Fibroblast of skin of left quadriceps (primary cell): ENCODE results near the gene PGAM4.
"Not testable (repeated sequence)": the region's sequence is repeated elsewhere in the genome, so short reads cannot be mapped to it uniquely, and the experiment has no call there.

Experiments
- DNase-seq, 2 experiments: peaks; one replicate each; pipeline ENCODE4 v3.0.0-alpha.2; 2013; ENCODE audit warnings: low read depth in 2 of 2

PGAM4 gene

DNA sequence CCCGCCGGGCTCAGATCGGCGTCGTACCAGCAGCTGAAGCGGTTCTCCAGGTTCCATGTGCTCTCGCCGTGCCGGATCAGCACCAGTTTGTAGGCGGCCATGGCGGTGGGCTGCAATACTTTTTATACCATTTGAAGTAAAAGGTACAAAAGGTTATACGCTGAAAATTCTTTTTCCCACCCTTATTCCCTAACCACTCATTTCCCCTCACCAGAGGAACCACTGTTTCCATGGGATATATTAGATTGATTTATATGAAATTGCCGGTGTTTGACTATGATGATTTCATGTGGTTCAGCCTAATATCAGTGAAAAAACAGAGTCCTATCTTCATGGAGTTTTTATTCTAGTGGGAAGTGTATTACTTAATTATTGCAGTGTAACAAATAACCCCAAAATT is at the start of gene PGAM4:
PGAM4 (minus strand) TSS at position 101 of the 400 bp plus-strand sequence; CDS start at position 101, 0 bp downstream.
- DNase-seq, result no peak

DNA sequence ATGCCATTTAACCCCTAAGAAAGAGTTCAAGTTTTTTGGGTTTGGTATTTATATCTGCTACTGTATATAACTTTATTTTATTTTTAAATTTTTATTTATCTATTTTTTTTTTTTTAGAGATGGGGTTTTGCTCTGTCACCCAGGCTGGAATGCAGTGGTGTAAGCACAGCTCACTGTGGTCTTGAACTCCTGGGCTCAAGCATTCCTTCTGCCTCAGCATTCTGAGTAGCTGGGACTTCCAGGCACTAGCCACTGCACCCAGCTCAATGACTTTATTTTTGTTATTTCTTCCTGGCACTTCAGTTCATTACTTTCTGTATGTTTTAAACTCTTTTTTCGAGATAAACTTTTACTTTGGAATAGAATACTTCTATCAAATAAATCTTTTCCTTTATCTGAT is 42.4 kb upstream of the PGAM4 start:
- no peak for DNase-seq

DNA sequence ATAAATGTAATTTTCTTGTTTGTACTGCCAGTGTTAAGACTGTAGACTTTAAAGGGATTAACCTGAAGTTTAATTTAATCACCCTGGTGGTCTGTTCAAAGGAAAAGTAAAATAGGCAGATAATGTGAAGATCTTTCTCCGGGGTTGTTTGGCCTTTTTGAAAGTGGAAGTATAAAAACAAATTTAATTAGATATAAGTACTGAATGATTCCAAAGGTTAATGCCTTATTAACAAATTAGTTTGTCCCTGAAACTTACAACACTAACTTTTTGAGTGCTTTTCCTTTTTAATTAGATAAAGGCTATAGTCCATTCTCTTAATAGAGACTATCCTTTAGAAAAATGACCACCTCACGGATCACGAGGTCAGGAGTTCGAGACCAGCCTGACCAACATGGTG is 10.4 kb upstream of the PGAM4 start:
- no peak for DNase-seq

DNA sequence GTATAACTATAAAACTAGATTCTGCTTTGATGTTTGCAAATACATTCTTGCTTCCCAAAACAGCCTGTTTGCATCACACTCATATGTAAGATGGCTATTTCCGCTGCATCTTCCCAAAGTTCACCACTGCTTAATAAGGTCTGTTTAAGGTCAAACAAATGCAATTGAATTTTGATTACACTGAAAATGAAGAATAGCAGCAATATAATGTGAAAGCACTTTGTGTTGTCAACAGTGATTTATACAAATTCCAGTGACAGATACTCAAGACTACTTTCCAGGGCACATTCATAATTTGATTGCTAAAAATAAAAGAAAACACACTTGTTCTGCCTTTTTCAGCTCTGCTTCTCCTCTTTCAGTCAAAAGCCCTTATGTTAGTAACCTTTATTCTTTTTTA is 8.1 kb upstream of the PGAM4 start:
- no peak for DNase-seq

DNA sequence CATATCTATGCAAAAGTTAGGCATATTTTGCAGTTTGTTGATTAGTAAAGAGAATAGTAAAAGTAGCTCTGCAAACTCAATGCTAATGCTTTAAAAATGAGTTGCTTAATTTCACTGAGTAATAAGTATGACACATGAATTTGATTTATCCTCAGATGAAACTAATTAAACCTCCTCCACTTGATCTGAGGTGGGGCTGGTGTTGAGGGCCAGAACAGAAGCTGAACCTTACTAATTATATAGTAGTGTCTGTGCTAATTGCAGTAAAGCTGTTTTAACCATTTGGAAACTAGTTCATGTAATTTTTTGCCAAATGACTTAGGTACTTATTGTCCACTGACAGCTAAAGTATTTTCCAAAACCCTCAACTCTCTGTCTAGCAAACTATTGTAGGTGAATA is 7.7 kb upstream of the PGAM4 start:
- no peak for DNase-seq

DNA sequence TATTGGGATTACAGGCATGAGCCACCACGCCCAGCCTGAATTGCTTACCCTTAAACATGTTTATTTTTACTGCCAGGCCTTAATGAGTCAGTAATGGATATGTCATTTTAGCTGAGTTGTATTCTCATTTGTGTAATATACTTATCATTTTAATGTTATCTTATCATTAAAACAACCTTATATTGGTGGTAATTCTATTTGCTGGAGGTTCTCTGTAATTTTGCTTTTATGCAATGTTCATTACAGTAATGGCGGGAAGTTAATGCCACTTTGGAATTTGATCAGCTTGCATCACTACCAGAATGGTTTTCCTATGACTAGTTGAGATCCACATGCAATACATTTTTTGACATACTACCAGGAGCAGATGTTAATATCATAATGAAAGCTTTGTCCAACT is 6.3 kb upstream of the PGAM4 start:
- no peak for DNase-seq

DNA sequence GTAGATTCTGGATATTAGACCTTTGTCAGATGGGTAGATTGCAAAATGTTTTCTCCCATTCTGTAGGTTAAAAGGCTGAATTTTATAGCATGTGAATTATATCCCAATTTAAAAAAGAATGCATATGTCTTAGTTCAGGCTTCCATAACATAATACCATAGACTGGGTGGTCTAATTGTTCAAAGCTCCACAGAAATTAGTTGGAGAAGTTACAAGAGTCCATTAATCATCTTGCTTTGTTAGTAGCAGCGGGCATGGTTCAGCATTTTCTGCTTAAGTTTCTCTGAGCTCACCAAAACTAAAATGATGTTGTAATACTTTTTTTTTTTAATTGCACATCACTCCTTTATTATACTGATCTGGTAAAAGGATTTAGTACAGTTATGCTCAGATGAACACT is 1.8 kb downstream of the PGAM4 start:
- peak; percentile 17 to 36 for DNase-seq

DNA sequence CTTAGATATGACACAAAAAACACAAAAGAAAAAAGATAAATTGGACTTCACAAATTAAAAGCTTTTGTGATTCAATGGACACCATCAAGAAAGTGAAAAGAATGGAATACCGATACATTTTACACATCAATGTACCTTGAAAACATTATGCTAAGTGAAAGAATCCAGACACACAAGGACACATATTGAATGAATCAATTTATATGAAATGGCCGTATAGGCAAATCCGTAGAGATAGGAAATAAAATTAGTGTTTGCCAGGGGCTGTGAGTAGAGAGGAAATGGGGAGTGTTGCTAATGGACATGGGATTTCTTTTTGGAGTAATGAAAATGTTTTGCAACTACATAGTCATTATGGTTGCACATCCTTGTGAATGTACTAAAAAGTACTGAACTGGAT is 3.1 kb downstream of the PGAM4 start:
- DNase-seq, result no peak

DNA sequence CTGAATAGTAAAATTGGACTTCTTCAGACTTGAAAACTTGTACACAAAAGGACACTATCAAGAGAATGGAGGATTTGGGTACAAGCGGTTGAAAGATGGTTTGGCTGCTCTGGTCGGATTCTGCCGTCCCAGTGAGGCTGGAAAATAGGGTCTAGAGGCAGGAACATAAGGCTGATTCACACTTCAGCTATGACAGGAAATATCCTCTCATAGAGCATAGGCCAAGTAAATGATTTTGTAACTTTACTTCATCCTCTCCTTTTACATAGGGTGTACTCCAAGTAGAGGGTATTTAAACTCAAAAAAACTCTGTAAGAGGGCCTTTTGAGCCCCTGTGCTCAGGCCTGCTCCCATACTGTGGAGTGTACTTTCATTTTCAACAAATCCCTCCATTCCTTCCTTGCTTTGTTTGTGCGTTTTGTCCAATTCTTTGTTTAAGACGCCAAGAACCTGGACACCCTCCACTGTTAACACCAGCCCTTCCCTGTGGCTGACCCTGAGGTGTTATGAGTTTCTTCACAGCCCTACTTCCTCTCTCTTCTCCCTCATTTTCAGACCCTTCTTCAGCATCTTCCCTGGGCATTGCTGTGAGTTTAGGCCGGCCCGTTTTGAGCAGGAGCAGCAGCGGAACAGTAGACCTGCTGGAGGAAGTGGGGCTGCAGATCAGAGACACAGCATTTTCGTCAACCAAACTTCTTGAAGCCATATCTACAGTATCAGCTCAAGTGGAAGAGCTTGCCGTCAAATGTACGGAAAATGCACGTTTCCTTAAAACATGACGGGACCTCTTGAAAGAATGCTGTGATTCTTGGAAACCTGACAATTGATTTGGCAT is 7.2 kb downstream of the PGAM4 start:
- no peak for DNase-seq

DNA sequence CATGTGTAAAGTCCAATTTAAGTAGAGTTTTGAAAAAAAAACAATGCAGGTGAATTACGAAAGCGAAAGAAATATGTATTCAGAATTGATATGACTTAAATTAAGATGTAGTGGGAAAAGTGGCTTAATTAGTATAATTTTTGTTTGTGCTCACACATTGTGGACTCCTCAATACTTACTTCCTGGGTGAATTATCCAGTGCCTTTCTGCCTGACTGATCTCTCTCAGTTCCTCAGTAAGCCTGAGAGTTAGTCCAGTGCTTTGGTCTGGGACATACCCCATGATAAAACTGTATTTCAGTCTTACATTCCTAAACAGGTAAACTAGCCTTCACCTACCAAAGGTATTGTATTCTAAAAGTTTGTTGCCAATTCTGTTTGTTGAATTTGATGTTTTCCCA is 8.4 kb downstream of the PGAM4 start:
- DNase-seq, result no peak

DNA sequence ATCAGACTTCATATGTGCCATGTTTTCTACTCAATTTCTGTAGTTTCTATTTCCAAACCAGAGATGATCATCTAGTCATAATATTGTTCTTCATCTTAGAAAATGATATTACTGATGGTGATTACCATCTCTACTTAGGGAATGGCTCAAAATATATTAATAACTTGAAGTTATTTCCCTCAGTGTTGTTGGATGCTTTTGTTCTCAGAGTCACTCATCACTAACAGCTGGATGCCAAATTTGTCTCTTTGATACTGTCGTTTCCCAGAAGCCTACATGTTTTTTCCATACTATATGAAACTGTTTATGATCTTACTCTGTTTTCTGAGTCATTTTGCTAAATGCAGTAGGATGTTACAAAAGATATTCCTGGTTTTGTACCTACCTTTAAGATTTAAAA is 8.9 kb downstream of the PGAM4 start:
- no peak for DNase-seq

DNA sequence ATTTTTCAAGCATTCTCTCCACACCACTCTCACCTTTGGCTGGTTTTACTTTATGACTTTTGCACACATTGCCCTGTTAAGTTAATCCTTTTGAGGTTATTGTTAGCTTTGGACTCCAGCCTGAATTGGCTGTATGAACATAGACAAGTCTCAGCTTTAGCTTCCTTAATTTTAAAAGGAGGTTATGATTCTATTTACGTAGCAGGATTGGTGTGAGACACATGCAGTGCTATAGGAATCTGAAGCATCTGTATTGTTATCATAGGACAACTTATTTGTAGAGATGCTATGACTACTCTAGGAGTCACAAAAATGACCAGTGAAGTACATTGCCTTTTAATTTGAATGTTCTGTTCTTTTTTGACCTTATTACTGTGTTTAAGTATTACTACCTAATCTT is 15.7 kb downstream of the PGAM4 start:
- DNase-seq, result no peak

DNA sequence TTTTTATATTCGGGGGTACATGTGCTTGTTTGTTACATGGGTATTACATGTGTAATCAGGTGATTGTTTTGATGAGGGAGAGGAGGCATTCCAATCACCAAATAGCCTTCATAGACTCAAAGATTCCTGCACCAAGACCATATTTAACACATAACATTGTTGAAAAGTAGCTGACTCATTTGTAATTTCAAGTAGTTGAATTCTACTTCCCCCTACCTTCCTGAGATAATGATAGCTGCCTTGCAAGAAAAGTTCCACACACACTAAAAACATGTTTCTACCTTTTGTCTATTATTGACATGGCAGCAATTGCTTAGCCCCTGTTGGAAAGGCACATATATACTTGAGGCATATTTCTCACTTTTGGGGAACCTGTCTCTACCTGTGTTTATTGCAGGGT is 16.1 kb downstream of the PGAM4 start:
- no peak for DNase-seq

DNA sequence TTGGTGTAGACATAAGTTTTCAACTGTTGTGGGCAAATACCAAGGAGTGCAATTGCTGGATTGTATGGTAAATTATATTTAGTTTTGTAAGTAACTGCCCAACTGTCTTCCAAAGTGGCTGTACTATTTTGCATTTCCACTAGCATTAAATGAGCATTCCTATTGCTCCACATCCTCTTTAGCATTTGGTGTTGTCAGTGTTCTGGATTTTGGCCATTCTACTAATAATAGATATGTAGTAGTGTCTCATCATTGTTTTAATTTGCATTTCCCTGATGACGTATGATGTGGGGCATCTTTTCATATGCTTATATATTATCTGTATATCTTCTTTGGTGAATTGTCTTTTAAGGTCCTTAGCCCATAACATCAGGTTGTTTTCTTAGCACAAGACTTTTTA is 17.3 kb downstream of the PGAM4 start:
- no peak for DNase-seq

DNA sequence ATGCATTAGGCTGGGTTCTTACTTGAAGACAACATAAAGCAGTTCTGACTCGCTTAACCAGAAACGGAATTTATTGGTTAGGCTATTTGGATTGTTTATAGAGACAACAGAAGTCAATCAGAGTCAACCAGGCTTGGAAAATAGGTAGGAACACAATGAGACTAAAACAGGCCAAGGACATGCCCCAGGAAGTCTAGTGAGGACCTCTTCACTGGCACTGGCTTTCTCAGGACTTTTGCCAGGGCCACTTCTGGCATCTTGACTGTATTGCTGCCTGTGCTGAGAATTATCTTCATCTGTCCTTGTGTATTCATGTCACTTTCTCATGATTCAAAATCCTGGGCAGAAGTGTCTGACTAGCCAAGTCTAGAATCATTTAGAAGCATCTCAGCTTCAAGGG is 19.6 kb downstream of the PGAM4 start:
- DNase-seq, result no peak

DNA sequence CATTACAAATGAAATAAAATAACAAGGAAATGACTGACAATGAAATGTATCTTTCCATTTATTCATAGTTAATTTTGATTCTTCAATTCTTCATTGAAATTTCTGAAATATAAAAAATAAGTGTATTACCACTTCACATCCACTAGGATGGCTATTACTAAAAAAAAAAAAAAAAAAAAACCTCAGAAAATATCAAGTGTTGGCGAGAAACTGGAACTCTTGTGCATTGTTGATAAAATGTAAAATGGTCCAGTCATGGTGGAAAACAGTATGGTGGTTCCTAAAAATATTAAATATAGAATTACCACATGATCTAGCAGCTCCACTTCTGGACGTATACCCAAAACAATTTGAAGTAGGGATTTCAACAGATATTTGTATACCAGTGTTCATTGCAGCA is 22.9 kb downstream of the PGAM4 start:
- no peak for DNase-seq

DNA sequence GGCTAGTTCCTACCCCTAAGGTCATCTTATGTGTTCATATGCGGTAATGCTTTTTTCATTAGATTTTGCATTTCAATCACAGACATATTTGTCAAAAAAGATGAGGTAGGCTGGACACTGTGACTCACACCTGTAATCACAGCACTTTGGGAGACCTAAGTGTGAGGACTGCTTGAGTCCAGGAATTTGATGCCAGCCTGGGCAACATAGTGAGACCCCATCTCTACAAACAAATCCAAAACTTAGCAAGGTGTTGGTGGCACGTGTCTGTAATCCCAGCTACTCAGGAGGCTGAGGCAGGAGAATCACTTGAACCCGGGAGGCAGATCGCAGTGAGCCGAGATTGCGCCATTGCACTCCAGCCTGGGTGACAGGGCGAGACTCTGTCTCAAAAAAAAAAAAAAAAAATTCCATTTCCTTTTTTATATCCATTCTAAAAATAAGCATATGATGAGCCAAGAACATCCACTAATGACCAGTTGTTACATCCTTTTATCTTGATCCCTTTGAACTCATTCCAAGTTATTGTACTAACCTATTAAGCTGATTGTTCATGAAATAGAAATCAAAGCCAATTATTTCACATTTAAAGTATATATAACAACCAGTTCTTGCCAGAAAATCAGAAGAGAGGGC is 23.4 kb downstream of the PGAM4 start:
- no peak for DNase-seq

DNA sequence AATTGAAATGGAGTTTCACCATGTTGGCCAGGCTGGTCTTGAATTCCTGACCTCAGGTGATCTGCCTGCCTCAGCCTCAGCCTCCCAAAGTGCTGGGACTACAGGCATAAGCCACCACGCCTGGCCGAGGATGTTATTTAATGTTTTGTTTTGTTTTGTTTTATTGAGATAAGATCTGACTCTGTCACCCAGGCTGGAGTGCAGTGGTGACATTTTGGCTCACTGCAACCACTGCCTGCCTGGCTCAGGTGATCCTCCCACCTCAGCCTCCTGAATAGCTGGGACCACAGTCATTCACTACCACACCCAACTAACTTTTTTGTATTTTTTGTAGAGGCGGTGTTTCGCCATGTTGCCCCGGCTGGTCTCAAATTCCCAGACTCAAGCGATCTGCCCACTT is 24.4 kb downstream of the PGAM4 start:
- DNase-seq, result not testable (repeated sequence)

DNA sequence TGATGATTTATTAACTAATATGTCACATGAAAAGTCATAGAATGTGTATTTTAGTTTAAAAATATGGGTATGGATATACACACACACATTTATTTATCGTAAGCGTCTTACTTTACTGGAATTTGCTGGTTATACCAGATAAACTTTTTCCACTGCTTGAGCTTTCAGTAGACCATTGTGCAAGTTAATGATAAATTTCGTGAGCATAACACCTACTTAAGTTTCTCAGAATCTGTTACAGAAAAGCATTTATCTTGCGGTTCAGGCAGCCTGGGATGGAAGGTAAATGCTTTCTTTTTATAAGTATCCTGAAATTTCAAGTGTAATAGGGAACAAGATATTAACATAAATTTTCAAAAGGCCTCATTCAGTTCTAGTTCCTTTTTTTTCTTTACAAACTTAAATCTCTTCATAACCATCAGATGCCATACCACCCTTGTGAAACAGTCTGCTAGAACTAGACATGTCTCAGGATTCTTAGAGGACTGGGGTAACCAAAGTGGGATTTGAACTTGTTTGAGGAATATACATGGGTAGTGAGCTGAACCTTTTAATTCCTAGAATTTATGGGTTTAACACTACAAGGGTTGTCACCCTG is 31.3 kb downstream of the PGAM4 start:
- no peak for DNase-seq

DNA sequence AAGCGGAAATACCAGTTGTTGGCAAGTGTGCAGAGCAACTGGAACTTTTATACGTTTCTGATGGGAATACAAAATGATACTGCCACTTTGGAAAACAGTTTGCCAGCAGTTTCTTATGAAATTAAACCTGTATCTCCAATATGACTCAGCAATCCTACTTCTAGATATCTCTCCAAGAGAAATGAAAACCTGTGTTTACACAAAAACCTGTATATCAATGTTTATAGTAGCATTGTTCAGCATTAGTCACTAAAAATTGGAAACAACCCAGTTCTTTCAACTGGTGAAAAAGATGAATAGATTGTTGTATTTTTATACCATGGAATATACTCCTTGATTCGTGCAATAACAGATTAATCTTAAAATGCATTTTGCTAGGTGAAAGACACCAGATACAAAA is 32.1 kb downstream of the PGAM4 start:
- no peak for DNase-seq

DNA sequence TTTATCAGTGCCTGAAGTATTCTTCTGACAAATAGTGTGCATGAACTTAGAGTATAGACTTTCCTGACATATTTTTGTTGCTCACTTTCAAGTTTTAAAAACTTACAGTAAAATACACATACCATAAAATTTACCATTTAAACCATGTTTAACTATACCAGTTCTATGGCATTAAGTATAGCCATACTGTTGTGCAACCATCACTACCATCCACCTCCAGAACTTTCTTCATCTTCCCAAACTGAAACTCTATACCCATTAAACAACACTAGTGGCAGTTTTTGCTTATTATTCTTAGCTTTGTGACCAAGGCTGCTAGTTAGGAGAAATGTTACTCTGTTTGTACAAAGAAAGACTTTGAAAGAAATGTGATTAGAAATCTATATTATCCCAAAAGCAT is 33.1 kb downstream of the PGAM4 start:
- DNase-seq, result no peak

DNA sequence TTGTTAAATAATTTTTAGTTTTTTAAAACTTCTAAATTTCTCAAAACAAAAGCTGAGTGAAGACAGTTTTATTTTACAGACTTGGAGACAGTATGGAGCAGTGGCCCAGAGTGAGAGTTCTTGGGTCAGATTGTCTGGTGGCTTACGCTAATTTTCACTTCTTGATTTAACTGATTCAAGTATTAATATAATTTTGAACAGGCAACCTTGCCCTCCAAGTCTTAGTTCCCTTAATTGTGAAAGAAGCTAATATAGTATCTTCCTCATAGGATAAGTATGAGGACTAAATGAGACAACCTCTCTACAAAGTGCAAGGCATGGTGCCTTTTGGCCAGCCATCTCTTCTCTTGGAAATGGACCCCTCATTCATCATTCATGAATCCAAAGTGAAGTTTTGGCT is 33.6 kb downstream of the PGAM4 start:
- DNase-seq, result no peak

DNA sequence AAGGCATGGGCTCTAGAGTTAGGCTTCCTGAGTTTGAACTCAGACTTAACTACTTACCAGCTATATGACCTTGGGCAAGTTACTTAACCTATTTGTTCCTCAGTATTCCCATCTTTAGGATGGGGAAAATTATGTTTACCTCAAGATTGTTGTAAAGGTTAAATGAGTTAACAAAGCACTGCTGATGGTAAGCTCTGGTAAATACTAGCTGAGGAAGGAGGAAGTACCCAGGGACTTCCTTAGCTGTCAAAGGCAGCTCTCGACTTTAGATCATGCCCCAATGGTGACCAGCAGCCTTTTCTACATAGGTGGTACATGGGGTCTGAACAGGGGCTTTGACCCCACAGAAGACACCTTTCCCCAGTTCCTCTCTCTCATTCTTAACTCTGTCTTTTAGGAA is 38.9 kb downstream of the PGAM4 start:
- no peak for DNase-seq
